GM04503 (cell line): ENCODE results near the gene TMEM255B.

ENCODE experiments used
- DNase-seq: peaks from one replicate; pipeline ENCODE4 v3.0.0-alpha.2; 2012; ENCODE audit warnings: low read depth

Gene TMEM255B

DNA sequence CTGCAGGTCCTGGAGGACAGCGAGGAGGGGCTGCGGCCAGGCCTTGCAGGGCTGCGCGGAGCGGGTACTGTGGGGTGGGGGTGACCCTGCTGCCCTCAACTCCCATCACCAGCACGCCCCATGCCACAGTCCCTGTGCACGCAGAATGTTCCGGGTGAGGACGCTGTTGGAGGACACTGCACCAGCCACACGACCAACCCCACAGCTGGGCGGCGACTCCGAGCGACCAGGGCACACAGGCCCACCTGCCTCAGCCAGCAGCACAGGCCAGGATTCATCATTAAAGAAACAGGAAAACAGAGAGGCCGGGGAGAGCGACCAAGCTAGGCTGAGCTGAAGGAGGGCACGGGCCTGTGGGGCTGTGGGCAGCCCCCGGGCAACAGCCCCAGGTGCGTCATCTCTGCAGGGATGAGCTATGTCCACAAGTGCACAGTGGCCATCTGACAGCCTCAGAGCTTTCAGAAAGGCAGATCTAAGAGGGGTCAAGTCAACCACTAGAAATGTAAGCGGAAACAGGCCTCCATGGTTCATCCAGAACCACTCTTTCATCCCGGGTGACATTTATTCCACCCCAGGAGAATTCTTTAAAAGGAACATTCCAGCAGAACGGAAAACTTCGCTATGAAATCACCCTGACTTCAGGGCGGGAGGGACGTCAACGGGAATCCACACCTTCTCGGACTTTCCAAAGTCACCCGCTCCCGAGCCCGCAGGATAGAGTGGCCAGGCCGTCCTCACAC, 103.3 kb downstream of the TMEM255B start:
- no peak for DNase-seq

GRCh38 chr13:113862931-113863523, 104.0 kb downstream of the TMEM255B start:
- no peak for DNase-seq

- no peak for DNase-seq
These were observed 104.7 kb downstream of the TMEM255B start, which contains the start of gene GAS6 for GRCh38 chr13:113863524-113864272. Gene GAS6, minus strand, starts transcription at chr13:113864076. Its CDS starts 156 bp downstream, at chr13:113863920.

GRCh38 chr13:113864273-113864890, 105.4 kb downstream of the TMEM255B start:
- no peak for DNase-seq

DNA sequence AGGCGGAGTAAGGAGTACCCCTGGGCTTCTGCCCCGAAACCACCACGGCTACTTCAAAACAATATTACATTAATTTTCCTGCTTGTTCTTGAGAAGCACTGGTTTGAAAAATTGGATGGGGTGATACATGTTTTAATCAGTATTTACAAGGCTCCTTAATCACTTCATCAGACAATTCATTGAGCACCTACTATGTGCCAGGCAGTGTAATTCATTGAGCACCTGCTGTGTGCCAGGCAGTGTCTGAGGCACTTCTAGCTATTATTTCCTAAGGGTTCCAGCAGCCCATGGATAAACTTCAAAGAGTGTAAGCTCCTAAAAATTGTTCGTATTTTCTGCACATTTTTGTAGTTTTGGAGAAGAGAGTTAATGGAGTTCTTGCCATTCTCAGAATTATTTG, 106.4 kb downstream of the TMEM255B start:
- DNase-seq: no peak
